Hematopoietic multipotent progenitor cell treated with erythropoietin and hydrocortisone succinate and interleukin-3 and kit ligand, for 17 days (in vitro differentiated cells): ENCODE results near the gene AP2A1.

Experiments
- DNase-seq: peaks from one replicate; pipeline ENCODE4 v3.0.0-alpha.2; 2015; ENCODE audit warnings: low spot score

AP2A1 gene

GRCh38 chr19:49838885-49839588, 72.2 kb downstream of the AP2A1 start:
- no peak for DNase-seq

- DNase-seq = no peak
Measured at GRCh38 chr19:49839713-49840112, 72.9 kb downstream of the AP2A1 start.

- DNase-seq = no peak
Measured at GRCh38 chr19:49840321-49840720, 73.5 kb downstream of the AP2A1 start.

GRCh38 chr19:49840736-49841249, 74.0 kb downstream of the AP2A1 start:
- DNase-seq = no peak

- no peak for DNase-seq
Measured at GRCh38 chr19:49843265-49843664, 76.5 kb downstream of the AP2A1 start.

GRCh38 chr19:49844138-49845095, 77.6 kb downstream of the AP2A1 start:
- DNase-seq = no peak

- DNase-seq = no peak
Measured at GRCh38 chr19:49845414-49845813, 78.6 kb downstream of the AP2A1 start.

- no peak for DNase-seq
Measured at GRCh38 chr19:49846408-49846807, 79.6 kb downstream of the AP2A1 start.

GRCh38 chr19:49847731-49848696, 81.2 kb downstream of the AP2A1 start:
- peak; percentile 32 for DNase-seq

- DNase-seq = peak; percentile 23
Measured at GRCh38 chr19:49848938-49849337, 82.1 kb downstream of the AP2A1 start.

GRCh38 chr19:49849433-49850220, 82.8 kb downstream of the AP2A1 start:
- peak; percentile 24 for DNase-seq

GRCh38 chr19:49850221-49850486, 83.4 kb downstream of the AP2A1 start:
- no peak for DNase-seq

GRCh38 chr19:49850487-49851342, 83.9 kb downstream of the AP2A1 start, which contains the start of gene PTOV1:
Gene PTOV1 (plus strand): TSS chr19:49851159.
- DNase-seq = peak; percentile 96

GRCh38 chr19:49851456-49852259, 84.9 kb downstream of the AP2A1 start:
- DNase-seq = peak; percentile 38

GRCh38 chr19:49852631-49853126, 85.9 kb downstream of the AP2A1 start:
- no peak for DNase-seq

GRCh38 chr19:49853852-49854377, 87.1 kb downstream of the AP2A1 start:
- no peak for DNase-seq

- DNase-seq = no peak
Measured at GRCh38 chr19:49854378-49855263, 87.8 kb downstream of the AP2A1 start.

GRCh38 chr19:49855277-49855675, 88.5 kb downstream of the AP2A1 start:
- DNase-seq = no peak
